ENCODE results near the gene R3HDM1. TPM values are rescaled to one million over a fixed set of nuclear protein-coding genes. Genes with fewer than 3 reads are reported as not detected.

The R3HDM1 gene
- total RNA-seq, 6 experiments from 2014 or later, result 8.0 to 17.8 (median 12.2) TPM

DNA sequence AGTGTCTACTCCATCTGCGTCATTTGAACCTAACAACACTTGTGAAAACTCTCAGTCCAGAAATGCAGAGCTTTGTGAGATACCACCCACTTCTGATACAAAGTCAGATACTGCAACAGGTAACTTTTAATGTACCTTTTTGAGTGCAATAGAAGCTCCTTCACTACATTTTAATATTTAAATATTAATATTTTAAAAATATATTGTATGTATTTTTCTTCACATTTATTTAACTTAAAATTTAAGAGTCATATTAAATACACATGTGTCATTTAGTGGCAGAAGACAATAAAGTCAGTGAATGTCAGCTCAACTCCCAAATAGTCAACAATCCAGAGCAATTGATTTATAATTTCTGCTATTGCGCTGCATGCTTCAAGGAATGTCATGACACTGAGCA is 224.3 kb downstream of the R3HDM1 start:
- DNase-seq, result no peak
- Histone ChIP-seq H3K27ac (no peak overlapping the region), H3K9me3 (peaks cover 0 to 5% (median 0%) of the 10 kb centered on the region in 4 donors), H3K27me3 (no peaks in the 10 kb centered on the region), H3K36me3 (peaks cover 0 to 82% (median 35%) of the 10 kb centered on the region in 4 donors), H3K4me3 (no peak overlapping the region), H3K4me1 (no peaks in the 10 kb centered on the region)
- 96% methylated on average over 2 of the region's 2 CpGs for WGBS (ENCODE audit: insufficient coverage, low coverage, low lambda C conversion rate, missing lambda C conversion rate)
- intact Hi-C loops (cut with DNase I), result no loop called here
- TF ChIP-seq, protein P1, sequence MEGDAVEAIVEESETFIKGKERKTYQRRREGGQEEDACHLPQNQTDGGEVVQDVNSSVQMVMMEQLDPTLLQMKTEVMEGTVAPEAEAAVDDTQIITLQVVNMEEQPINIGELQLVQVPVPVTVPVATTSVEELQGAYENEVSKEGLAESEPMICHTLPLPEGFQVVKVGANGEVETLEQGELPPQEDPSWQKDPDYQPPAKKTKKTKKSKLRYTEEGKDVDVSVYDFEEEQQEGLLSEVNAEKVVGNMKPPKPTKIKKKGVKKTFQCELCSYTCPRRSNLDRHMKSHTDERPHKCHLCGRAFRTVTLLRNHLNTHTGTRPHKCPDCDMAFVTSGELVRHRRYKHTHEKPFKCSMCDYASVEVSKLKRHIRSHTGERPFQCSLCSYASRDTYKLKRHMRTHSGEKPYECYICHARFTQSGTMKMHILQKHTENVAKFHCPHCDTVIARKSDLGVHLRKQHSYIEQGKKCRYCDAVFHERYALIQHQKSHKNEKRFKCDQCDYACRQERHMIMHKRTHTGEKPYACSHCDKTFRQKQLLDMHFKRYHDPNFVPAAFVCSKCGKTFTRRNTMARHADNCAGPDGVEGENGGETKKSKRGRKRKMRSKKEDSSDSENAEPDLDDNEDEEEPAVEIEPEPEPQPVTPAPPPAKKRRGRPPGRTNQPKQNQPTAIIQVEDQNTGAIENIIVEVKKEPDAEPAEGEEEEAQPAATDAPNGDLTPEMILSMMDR (IDR thresholded peaks at IDR 0.05), result no peak
- no peak for TF ChIP-seq POLR2A (IDR thresholded peaks at IDR 0.05)
- ATAC-seq, result no peak

DNA sequence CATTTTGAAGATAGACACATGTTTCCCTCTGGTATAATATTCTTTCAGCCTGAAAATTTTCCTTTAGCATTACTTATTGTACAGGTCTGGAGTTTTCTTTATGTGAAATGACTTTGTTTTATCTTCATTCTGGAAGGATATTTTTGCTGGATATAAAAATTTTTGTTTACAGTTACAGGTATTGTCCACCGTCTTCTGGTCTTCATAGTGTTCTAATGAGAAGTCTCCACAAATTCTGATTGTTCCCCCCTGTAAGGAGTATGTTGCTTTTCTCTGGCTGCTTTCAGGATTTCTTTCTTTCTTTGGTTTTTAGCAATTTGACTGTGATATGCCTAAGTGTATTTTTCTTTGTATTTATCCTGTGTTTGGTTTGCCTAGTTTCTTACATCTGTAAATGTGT is 225.4 kb downstream of the R3HDM1 start:
- Histone ChIP-seq H3K27ac (no peak overlapping the region), H3K4me1 (no peaks in the 10 kb centered on the region), H3K27me3 (no peaks in the 10 kb centered on the region), H3K36me3 (peaks cover 0 to 88% (median 40%) of the 10 kb centered on the region in 4 donors), H3K9me3 (peaks cover 0 to 5% (median 0%) of the 10 kb centered on the region in 4 donors), H3K4me3 (no peak overlapping the region)
- intact Hi-C loops (cut with DNase I), result no loop called here
- no peak for TF ChIP-seq POLR2A (IDR thresholded peaks at IDR 0.05)
- TF ChIP-seq, protein P1 (IDR thresholded peaks at IDR 0.05), result no peak
- WGBS (ENCODE audit: insufficient coverage, low coverage, low lambda C conversion rate, missing lambda C conversion rate), result 89% methylated on average over 1 of the region's 1 CpG
- ATAC-seq, result no peak
- no peak for DNase-seq

DNA sequence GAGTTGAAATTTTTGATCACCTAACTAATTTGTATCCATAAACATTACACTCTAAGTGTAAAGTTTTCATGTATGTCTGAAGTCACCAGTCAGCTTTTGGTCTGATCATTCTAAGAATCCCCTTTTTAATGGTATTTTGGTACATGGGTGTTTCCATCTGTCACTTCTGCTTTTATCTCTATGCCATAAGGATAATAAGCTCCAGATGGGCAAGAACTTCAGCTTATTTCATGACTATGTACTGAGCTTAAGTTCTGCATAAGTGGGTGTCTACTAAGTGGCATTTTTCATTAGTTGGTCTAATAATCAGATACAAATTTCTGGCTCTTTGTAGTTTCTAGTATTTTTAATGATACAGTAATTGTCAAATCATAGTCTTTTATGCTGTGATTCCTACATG is 230.7 kb downstream of the R3HDM1 start:
- no peaks in the 10 kb centered on the region for H3K4me1 ChIP-seq
- no peak overlapping the region for H3K4me3 ChIP-seq
- peaks cover 4 to 88% (median 25%) of the 10 kb centered on the region in 4 donors for H3K36me3 ChIP-seq
- no peaks in the 10 kb centered on the region for H3K9me3 ChIP-seq
- intact Hi-C loops (cut with DNase I), result no loop called here
- H3K27me3 ChIP-seq, result no peaks in the 10 kb centered on the region
- no peak overlapping the region for H3K27ac ChIP-seq
- DNase-seq (no peak), ATAC-seq (no peak)
- no peak for TF ChIP-seq POLR2A (IDR thresholded peaks at IDR 0.05)
- TF ChIP-seq, protein P1 (IDR thresholded peaks at IDR 0.05), result no peak

DNA sequence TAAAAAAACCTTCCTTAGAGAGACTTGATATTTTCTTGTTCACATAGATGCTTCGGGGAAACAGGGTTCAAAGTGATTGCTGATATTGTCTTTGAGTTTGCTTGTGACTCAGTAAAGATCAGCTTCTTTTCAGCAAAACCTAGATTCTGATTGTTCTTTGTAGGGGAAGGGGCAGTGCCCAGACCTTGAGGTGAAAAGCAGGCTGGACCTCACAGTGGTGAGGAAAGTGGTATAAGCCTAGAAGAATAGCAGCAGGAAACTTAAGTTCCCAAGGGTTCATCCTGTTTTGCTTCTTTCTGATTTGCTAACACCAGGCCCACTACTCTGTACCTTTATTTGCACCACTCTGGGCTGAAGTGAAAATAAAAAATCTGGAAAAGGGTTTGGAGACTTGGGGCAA is 231.2 kb downstream of the R3HDM1 start:
- Histone ChIP-seq H3K27ac (no peak overlapping the region), H3K36me3 (peaks cover 4 to 88% (median 21%) of the 10 kb centered on the region in 4 donors), H3K4me1 (no peaks in the 10 kb centered on the region), H3K9me3 (no peaks in the 10 kb centered on the region), H3K4me3 (no peak overlapping the region), H3K27me3 (no peaks in the 10 kb centered on the region)
- 80% methylated on average over 1 of the region's 1 CpG for WGBS (ENCODE audit: insufficient coverage, low coverage, low lambda C conversion rate, missing lambda C conversion rate)
- intact Hi-C loops (cut with DNase I), result no loop called here
- ATAC-seq (peak; percentile 24 to 75 (median 41)), DNase-seq (no peak)
- TF ChIP-seq, protein P1 (IDR thresholded peaks at IDR 0.05), result no peak
- no peak for TF ChIP-seq POLR2A (IDR thresholded peaks at IDR 0.05)

DNA sequence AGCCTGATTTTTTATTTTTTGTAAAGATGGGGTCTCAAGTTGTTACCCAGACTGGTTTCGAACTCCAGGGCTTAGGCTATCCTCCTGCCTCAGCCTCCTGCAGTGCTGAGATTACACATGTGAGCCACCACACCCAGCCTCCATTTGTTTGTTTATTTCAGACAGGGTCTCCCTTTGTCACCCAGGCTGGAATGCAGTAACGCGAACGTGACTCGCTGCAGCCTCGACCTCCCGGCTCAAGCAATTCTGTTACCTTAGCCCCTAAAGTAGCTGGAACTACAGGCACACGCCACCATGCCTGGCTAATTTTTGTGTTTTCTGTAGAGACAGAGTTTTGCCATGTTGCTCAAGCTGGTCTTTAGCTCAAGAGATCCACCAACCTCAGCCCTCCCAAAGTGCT is 237.6 kb downstream of the R3HDM1 start:
- TF ChIP-seq, protein P1 (IDR thresholded peaks at IDR 0.05), result no peak
- no peak for TF ChIP-seq POLR2A (IDR thresholded peaks at IDR 0.05)
- ATAC-seq, result no peak
- Histone ChIP-seq H3K27ac (no peak overlapping the region), H3K27me3 (no peaks in the 10 kb centered on the region), H3K4me1 (no peaks in the 10 kb centered on the region), H3K36me3 (peaks cover 4 to 84% (median 27%) of the 10 kb centered on the region in 4 donors), H3K9me3 (no peaks in the 10 kb centered on the region), H3K4me3 (no peak overlapping the region)
- no peak for DNase-seq
- 93% methylated on average over 3 of the region's 8 CpGs for WGBS (ENCODE audit: insufficient coverage, low coverage, low lambda C conversion rate, missing lambda C conversion rate)
- intact Hi-C loops (cut with DNase I), result no loop called here

Measured in right lobe of liver (tissue), 6 donors.